NB4 (cell line): Measurements from ENCODE around the gene TMEM38A.

Experiments used
- CTCF ChIP-seq: IDR thresholded peaks from one replicate; pipeline ENCODE4 v1.5.1; 2012; ENCODE audit warnings: low read depth, low read length
- MAX ChIP-seq: IDR thresholded peaks from 2 replicates; pipeline ENCODE4 v1.6.1; 2011; ENCODE audit warnings: low read depth, low read length
- MYC ChIP-seq: IDR thresholded peaks from 2 replicates; pipeline ENCODE4 v1.6.1; 2011; ENCODE audit warnings: low read depth, low read length
- POLR2A ChIP-seq: IDR thresholded peaks from 2 replicates; pipeline ENCODE4 v1.6.1; 2011; ENCODE audit warnings: mild to moderate bottlenecking; ENCODE audit not compliant: insufficient read length; ENCODE audit errors: extremely low read depth

- TF ChIP-seq POLR2A (no peak), CTCF (no peak), MAX (no peak), MYC (no peak)
Observed at GRCh38 chr19:16612636-16613035, 48.3 kb upstream of the TMEM38A start.
